Glomerular endothelial cell (primary cell): ENCODE results near the gene LYL1. TPM values are rescaled to one million over a fixed set of nuclear protein-coding genes. Genes with fewer than 3 reads are reported as not detected.

Source experiments
- DNase-seq: peaks from one replicate; pipeline ENCODE4 v3.0.0-alpha.2; 2011; ENCODE audit warnings: low read depth, low spot score; ENCODE audit errors: extremely low read depth
- total RNA-seq: library from RNA; depleted of rRNA; stranded (reverse); fragments of >200 nt; gene quantifications from 2 replicates; pipeline ENCODE4 v1.2.3, GENCODE V29; 2015

The LYL1 gene
- total RNA-seq, 1 donor from 2014 or later, result 92.6 TPM

- DNase-seq, result no peak
These were observed 7.5 kb upstream of the LYL1 start for GRCh38 chr19:13110099-13110610.

GRCh38 chr19:13109361-13110098 is 6.9 kb upstream of the LYL1 start:
- DNase-seq, result no peak

- no peak for DNase-seq
These were observed 2.4 kb upstream of the LYL1 start for GRCh38 chr19:13104848-13105711.

GRCh38 chr19:13104360-13104847 is 1.7 kb upstream of the LYL1 start:
- no peak for DNase-seq

GRCh38 chr19:13103581-13104359 is 1.1 kb upstream of the LYL1 start:
- DNase-seq, result no peak

- DNase-seq, result no peak
These were observed 317 bp downstream of the LYL1 start for GRCh38 chr19:13102416-13102665.

GRCh38 chr19:13101590-13102415 is 855 bp downstream of the LYL1 start:
- DNase-seq, result no peak

GRCh38 chr19:13100841-13101589 is 1.6 kb downstream of the LYL1 start:
- no peak for DNase-seq

- no peak for DNase-seq
These were observed 2.5 kb downstream of the LYL1 start for GRCh38 chr19:13100031-13100588.

GRCh38 chr19:13099073-13099999 is 3.3 kb downstream of the LYL1 start:
- DNase-seq, result no peak

- no peak for DNase-seq
These were observed 4.2 kb downstream of the LYL1 start for GRCh38 chr19:13098277-13099072.

GRCh38 chr19:13097463-13098258 is 5.0 kb downstream of the LYL1 start:
- DNase-seq, result no peak

- DNase-seq, result no peak
These were observed 5.6 kb downstream of the LYL1 start for GRCh38 chr19:13097033-13097462.

- no peak for DNase-seq
These were observed 6.4 kb downstream of the LYL1 start for GRCh38 chr19:13095934-13096927.

GRCh38 chr19:13095393-13095784 is 7.3 kb downstream of the LYL1 start:
- no peak for DNase-seq
